Mucosa of rectum (tissue), 2 donors: ENCODE results near the gene DGCR8.

Experiments
- H3K27ac ChIP-seq, 2 donors: one replicate each; pipeline ENCODE4 v1.7.0; 2013; ENCODE audit warnings: inconsistent platforms in 2 of 2, low read depth in 2 of 2, low read length in 2 of 2
- H3K27me3 ChIP-seq, 2 donors: one replicate each; pipeline ENCODE4 v1.7.0; 2013; ENCODE audit warnings: low read length in 2 of 2; ENCODE audit not compliant: control insufficient read depth in 2 of 2, insufficient read depth in 2 of 2
- H3K36me3 ChIP-seq, 2 donors: one replicate each; pipeline ENCODE4 v1.7.0; 2013; ENCODE audit warnings: low read length in 2 of 2; ENCODE audit not compliant: control insufficient read depth in 2 of 2, insufficient read depth in 2 of 2
- H3K4me1 ChIP-seq, 2 donors: one replicate each; pipeline ENCODE4 v1.7.0; 2013; ENCODE audit warnings: low read length in 2 of 2, mild to moderate bottlenecking in 1 of 2; ENCODE audit not compliant: control insufficient read depth in 2 of 2, insufficient read depth in 2 of 2
- H3K4me3 ChIP-seq, 2 donors: one replicate each; pipeline ENCODE4 v1.7.0; 2013; ENCODE audit warnings: low read length in 2 of 2
- H3K9ac ChIP-seq, 2 donors: one replicate each; pipeline ENCODE4 v1.7.0; 2013; ENCODE audit warnings: low read length in 2 of 2, low read depth in 1 of 2, mild to moderate bottlenecking in 1 of 2
- H3K9me3 ChIP-seq, 2 donors: one replicate each; pipeline ENCODE4 v1.7.0; 2013; ENCODE audit warnings: low read length in 2 of 2; ENCODE audit not compliant: control insufficient read depth in 2 of 2
- donor health status: healthy.
- donor health status: Normal muscosa, but diverticular disease.

The DGCR8 gene

GRCh38 chr22:20038574-20038973 lies 41.5 kb upstream of the DGCR8 start:
- Histone ChIP-seq H3K27ac (no peak overlapping the region), H3K9me3 (no peaks in the 10 kb centered on the region), H3K4me3 (no peak overlapping the region), H3K4me1 (no peaks in the 10 kb centered on the region), H3K36me3 (peaks cover 15 to 19% of the 10 kb centered on the region in 2 donors), H3K9ac (no peak overlapping the region), H3K27me3 (no peaks in the 10 kb centered on the region)

DNA sequence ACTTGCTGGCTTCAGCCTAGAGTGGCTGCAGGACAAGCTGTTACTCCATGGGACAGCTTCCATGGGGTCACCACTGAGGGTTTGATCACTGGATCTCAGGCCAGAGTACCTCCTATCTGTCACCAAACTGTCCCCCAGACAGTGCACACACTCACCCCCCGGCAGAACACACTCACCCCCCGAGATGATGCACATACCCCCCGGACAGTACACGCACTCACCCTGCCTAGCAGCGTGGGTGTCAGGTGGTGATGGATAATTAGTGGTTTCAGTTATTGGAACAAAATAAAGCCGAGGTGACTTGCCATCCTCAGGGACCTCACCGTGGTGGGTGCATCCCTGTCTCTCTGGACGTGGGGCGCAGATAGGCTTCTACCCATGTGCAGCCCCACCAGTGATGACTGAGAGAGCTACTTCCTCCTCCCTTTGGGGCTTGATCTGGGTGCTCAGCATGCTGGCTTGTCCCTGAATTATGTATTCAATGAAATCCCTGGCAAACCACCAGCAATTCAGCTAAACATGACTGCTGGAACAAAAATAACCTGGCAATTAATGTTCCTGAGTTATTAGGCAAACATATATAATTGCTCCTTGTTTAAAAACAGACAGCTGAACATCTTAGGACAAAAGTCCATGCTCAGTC lies 40.2 kb upstream of the DGCR8 start:
- no peaks in the 10 kb centered on the region for H3K9me3 ChIP-seq
- no peaks in the 10 kb centered on the region for H3K4me1 ChIP-seq
- H3K36me3 ChIP-seq = peaks cover 20 to 29% of the 10 kb centered on the region in 2 donors
- H3K9ac ChIP-seq = no peak overlapping the region
- no peak overlapping the region for H3K27ac ChIP-seq
- no peaks in the 10 kb centered on the region for H3K27me3 ChIP-seq
- no peak overlapping the region for H3K4me3 ChIP-seq

- H3K4me3 ChIP-seq = no peak overlapping the region
- no peaks in the 10 kb centered on the region for H3K27me3 ChIP-seq
- H3K9me3 ChIP-seq = no peaks in the 10 kb centered on the region
- no peak overlapping the region for H3K9ac ChIP-seq
- peaks cover 20 to 29% of the 10 kb centered on the region in 2 donors for H3K36me3 ChIP-seq
- no peak overlapping the region for H3K27ac ChIP-seq
- no peaks in the 10 kb centered on the region for H3K4me1 ChIP-seq
Measured at GRCh38 chr22:20040327-20041200, 39.5 kb upstream of the DGCR8 start.

DNA sequence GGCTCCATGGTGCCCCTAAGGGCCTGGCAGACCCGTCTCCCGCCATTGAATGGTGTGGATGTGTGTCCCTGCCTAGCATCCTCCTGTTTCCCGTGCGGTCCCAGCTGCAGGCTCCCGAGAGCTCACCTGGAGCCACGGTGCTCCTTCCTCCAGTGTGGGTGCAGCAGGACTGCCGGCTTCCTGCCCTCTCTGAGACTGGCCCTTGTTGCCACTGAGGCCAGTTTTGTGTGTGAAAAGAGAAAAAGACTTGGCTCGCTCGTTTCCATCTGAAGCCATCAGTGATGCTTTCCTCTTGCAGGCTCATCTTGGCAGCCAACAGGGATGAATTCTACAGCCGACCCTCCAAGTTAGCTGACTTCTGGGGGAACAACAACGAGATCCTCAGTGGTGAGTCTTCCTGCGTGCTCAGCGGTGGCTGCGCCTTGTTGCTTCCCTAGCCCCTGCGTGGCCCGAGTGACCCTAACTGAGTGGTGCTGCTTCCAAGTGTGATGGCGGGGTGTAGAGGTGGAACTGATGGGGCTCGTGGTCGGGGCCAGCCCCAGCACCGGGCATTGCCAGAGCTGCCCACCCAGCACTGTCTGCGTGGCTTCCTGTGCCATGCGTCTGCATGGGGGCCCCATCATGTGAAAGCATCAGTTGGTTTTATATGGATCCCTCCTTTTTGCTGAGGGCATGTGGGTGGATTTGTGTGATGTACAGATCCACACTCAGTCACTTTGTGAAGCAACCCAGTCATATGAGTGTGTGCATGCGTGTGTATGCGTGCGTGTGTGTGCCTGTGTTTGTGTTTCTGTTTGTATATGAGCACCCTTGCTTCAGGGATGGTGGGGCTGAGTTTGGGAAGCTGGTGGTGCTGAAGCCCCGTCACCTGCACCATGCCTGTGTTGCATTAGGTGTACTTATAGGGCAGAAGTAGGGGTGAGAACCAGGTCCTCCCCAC lies 36.7 kb upstream of the DGCR8 start:
- Histone ChIP-seq H3K4me3 (no peak overlapping the region), H3K27ac (no peak overlapping the region), H3K9me3 (no peaks in the 10 kb centered on the region), H3K9ac (no peak overlapping the region), H3K27me3 (no peaks in the 10 kb centered on the region), H3K4me1 (no peaks in the 10 kb centered on the region), H3K36me3 (peaks cover 21 to 29% of the 10 kb centered on the region in 2 donors)

GRCh38 chr22:20043997-20044342 lies 36.1 kb upstream of the DGCR8 start:
- Histone ChIP-seq H3K4me3 (no peak overlapping the region), H3K27me3 (no peaks in the 10 kb centered on the region), H3K36me3 (peaks cover 21 to 28% of the 10 kb centered on the region in 2 donors)

DNA sequence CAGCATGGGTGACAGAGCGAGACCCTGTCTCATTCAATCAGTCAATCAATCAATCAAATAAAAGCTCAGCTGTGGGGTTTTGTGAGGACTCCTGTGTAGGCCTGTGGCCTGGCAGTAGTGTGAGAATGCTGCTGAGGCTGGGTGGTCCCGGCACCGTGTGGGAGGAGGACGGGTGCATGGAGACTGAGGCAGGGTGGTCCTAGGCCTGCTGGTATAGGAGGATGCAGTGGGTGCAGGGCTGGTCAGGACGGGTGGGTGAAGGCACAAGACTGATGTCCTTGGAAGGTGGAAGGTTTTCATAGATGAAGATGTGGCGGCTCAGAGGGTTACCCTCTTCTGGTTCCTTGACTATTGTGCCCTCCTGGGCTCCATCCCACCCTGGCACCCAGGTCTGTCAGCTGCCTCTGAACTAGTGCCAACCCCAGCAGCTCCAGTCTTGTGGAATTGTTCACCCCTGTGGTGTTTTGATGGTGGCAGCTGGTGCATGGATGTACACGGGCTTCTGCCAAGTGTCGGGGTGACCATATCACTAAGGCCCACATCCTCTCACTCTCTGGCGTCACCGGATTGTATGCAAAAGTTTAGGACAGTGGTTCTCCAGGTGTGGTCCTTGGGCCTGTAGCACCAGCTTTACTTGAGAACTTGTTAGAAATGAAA lies 35.4 kb upstream of the DGCR8 start:
- H3K4me3 ChIP-seq = no peak overlapping the region
- no peaks in the 10 kb centered on the region for H3K9me3 ChIP-seq
- H3K36me3 ChIP-seq = peaks cover 21 to 28% of the 10 kb centered on the region in 2 donors
- H3K9ac ChIP-seq = no peak overlapping the region
- H3K27ac ChIP-seq = no peak overlapping the region
- no peaks in the 10 kb centered on the region for H3K4me1 ChIP-seq
- H3K27me3 ChIP-seq = no peaks in the 10 kb centered on the region

More at GRCh38 chr22:20043997-20044342, 36.1 kb upstream of the DGCR8 start:
- no peaks in the 10 kb centered on the region for H3K9me3 ChIP-seq
- H3K27ac ChIP-seq = no peak overlapping the region
- H3K9ac ChIP-seq = no peak overlapping the region
- H3K4me1 ChIP-seq = no peaks in the 10 kb centered on the region

DNA sequence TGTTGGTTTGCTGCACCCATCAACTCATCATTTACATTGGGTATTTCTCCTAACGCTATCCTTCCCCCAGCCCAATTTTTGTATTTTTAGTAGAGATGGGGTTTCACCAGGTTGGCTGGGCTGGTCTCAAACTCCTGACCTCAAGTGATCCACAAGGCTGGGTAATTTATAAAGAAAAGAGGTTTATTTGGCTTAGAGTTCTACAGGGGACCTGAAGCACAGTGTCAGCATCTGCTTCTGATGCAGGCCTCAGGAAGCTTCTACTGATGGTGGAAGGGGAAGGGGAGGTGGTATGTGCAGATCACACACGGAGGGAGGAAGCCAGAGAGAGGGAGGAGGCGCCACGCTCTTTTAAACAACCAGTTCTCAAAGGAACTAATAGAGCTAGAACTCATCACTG lies 33.3 kb upstream of the DGCR8 start:
- H3K27me3 ChIP-seq = no peaks in the 10 kb centered on the region
- H3K4me3 ChIP-seq = no peak overlapping the region
- no peak overlapping the region for H3K9ac ChIP-seq

DNA sequence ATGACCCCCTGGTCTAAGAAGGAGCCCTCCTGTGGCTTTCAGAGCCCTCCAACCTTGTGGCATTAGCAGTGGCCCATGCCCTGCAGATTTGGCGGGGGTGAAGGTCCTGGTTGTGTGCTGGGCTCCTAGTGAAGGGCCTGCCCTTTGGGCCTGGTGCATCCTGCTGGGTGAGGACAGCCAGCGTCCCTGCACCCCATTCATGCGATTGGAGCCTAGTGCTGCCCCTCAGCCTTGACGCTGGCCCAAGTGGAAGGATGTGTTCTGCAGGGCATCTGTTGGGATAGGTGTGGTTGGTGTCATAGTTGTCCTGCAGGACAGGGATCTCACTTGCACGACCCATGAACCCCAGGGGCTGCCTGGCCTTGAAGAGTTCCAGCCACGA lies 28.1 kb upstream of the DGCR8 start:
- peak overlapping the region; percentile 58 to 71 for H3K27ac ChIP-seq
- peaks cover 0 to 6% of the 10 kb centered on the region in 2 donors for H3K4me1 ChIP-seq
- H3K9ac ChIP-seq = no peak overlapping the region
- H3K27me3 ChIP-seq = no peaks in the 10 kb centered on the region
- no peaks in the 10 kb centered on the region for H3K9me3 ChIP-seq
- H3K4me3 ChIP-seq = no peak overlapping the region
- peaks cover 23 to 37% of the 10 kb centered on the region in 2 donors for H3K36me3 ChIP-seq

More for the DNA sequence above, 33.3 kb upstream of the DGCR8 start:
- H3K36me3 ChIP-seq = peaks cover 18 to 28% of the 10 kb centered on the region in 2 donors
- no peak overlapping the region for H3K27ac ChIP-seq
- H3K4me1 ChIP-seq = no peaks in the 10 kb centered on the region
- H3K9me3 ChIP-seq = no peaks in the 10 kb centered on the region

DNA sequence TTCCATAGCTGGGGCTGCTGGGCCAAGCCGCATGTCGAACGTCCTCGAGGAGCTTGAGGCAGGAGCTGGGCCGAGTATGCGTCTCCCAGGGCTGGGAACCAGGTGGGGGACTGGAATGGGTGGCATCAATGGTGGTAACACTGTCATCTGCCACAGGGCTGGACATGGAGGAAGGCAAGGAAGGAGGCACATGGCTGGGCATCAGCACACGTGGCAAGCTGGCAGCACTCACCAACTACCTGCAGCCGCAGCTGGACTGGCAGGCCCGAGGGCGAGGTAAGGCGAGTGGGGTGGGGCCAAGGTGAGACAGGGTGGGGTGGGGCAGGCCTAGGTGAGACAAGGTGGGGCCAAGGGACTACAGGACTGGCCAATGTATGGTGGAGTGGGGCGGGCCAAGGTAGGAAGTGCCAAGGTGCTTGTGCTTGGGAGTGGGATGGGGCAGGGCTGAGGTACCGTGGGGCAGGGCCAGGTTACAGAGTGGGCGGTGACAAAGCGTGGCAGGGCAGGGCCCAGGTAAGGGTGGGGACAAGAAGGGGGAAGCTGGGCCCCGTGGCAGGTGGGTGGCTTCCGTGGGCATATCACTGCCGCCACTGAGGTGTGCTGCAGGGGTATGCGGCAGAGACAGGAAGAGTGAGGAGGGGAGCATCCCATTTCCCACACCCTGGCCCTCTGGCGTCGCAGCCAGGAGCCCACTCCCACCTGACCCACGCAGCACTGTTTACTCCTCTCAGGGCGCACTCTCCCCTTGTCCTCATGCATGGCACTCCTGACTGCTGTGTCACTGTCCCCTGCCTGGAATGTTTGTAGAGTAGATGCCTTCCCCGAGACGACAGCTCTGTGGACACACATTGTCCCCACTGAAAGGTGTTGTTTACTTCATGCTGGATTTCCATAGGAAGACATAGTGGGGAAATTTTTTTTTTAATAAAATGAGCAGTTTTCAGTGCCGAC lies 27.5 kb upstream of the DGCR8 start:
- Histone ChIP-seq H3K4me3 (peak overlapping the region in 1 of 2 donors; percentile 19), H3K27me3 (no peaks in the 10 kb centered on the region), H3K9ac (peak overlapping the region; percentile 36 to 41), H3K4me1 (peaks cover 0 to 6% of the 10 kb centered on the region in 2 donors), H3K27ac (peak overlapping the region; percentile 58 to 71), H3K9me3 (no peaks in the 10 kb centered on the region), H3K36me3 (peaks cover 26 to 40% of the 10 kb centered on the region in 2 donors)
